SH-SY5Y (cell line): ENCODE measurements around the gene EEPD1.

ENCODE experiments used
- GATA2 ChIP-seq: IDR thresholded peaks from 2 replicates; pipeline ENCODE4 v1.6.1; 2011; ENCODE audit warnings: mild to moderate bottlenecking, low read depth, low read length
- GATA3 ChIP-seq: IDR thresholded peaks from 2 replicates; pipeline ENCODE4 v1.6.1; 2011; ENCODE audit warnings: low read depth, mild to moderate bottlenecking, low read length, moderate library complexity

DNA sequence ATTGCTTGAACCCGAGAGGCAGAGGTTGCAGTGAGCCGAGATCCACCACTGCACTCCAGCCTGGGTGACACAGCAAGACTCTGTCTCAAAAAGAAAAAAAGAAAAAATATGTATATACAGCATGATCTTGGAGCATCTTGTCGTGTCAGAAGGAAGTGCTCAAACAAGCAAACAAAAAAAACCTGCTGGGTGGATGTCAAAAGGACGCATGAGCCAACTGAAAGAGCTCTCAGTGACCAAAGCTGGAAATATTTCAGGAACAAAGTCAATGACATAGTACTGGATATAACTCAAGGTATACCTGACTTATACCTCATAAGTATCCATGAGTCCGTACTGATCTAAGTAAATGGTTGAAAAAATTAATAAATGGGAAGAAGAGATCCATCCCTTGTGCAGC, 142.0 kb downstream of the EEPD1 start:
- TF ChIP-seq GATA3 (no peak), GATA2 (no peak)
